GM23338 (cell line): ENCODE results near the gene BPIFA2. TPM values are rescaled to one million over a fixed set of nuclear protein-coding genes. Genes with fewer than 3 reads are reported as not detected.

ENCODE experiments used
- ATAC-seq: fragments of 200-7000 bp; cut with Tn5 transposase; 3 replicates; pipeline ENCODE4 v1.9.1; 2020
- DNase-seq: peaks from one replicate; pipeline ENCODE4 v3.0.0-alpha.2; 2015; ENCODE audit warnings: low spot score
- H2AFZ ChIP-seq: fragments of 200-600 bp; sonication (generic); 2 replicates; pipeline ENCODE4 v1.8.0; 2016; ENCODE audit warnings: antibody characterized with exemption, mild to moderate bottlenecking, moderate library complexity
- H3F3A ChIP-seq: fragments of 200-600 bp; sonication (generic); replicated peaks from 2 replicates; pipeline ENCODE4 v1.8.0; 2017; ENCODE audit warnings: antibody characterized with exemption, mixed run types, low read depth
- H3K27ac ChIP-seq: fragments of 200-600 bp; sonication (generic); 2 replicates; pipeline ENCODE4 v1.6.1; 2016; ENCODE audit warnings: low read depth
- H3K27me3 ChIP-seq: fragments of 200-600 bp; sonication (generic); 2 replicates; pipeline ENCODE4 v1.8.0; 2016; ENCODE audit warnings: mild to moderate bottlenecking, mixed run types, moderate library complexity; ENCODE audit not compliant: insufficient read depth
- H3K36me3 ChIP-seq: fragments of 200-600 bp; sonication (generic); 2 replicates; pipeline ENCODE4 v1.8.0; 2016; ENCODE audit warnings: mild to moderate bottlenecking; ENCODE audit not compliant: insufficient read depth
- H3K4me1 ChIP-seq: fragments of 200-600 bp; sonication (generic); 2 replicates; pipeline ENCODE4 v1.8.0; 2016; ENCODE audit warnings: mild to moderate bottlenecking, moderate library complexity; ENCODE audit not compliant: insufficient read depth
- H3K4me2 ChIP-seq: fragments of 200-600 bp; sonication (generic); 2 replicates; pipeline ENCODE4 v1.7.1; 2017; ENCODE audit warnings: mixed run types
- H3K4me3 ChIP-seq: fragments of 200-600 bp; sonication (generic); 2 replicates; pipeline ENCODE4 v1.6.1; 2016; ENCODE audit warnings: mixed run types
- H3K79me2 ChIP-seq: fragments of 200-600 bp; sonication (generic); replicated peaks from 2 replicates; pipeline ENCODE4 v1.8.0; 2017; ENCODE audit warnings: mild to moderate bottlenecking; ENCODE audit not compliant: insufficient read depth
- H3K9me2 ChIP-seq: fragments of 200-600 bp; sonication (generic); 2 replicates; pipeline ENCODE4 v1.8.0; 2017; ENCODE audit not compliant: insufficient read depth
- H4K20me1 ChIP-seq: fragments of 200-600 bp; sonication (generic); replicated peaks from 2 replicates; pipeline ENCODE4 v1.8.0; 2017; ENCODE audit warnings: mild to moderate bottlenecking; ENCODE audit not compliant: insufficient read depth
- H3K27ac Mint-ChIP-seq: 2 replicates; pipeline ENCODE4 v1.8.0; 2020; ENCODE audit warnings: inconsistent platforms, mild to moderate bottlenecking, moderate library complexity, mixed read lengths
- H3K27me3 Mint-ChIP-seq: 3 replicates; pipeline ENCODE4 v1.8.0; 2022; ENCODE audit warnings: low read depth, mild to moderate bottlenecking, moderate library complexity, mixed read lengths, inconsistent platforms; ENCODE audit not compliant: insufficient read depth, poor library complexity
- H3K36me3 Mint-ChIP-seq: 3 replicates; pipeline ENCODE4 v1.8.0; 2021; ENCODE audit warnings: low read depth, mild to moderate bottlenecking, inconsistent platforms, moderate library complexity, mixed read lengths
- H3K4me1 Mint-ChIP-seq: 3 replicates; pipeline ENCODE4 v1.8.0; 2020; ENCODE audit warnings: mild to moderate bottlenecking, inconsistent platforms, mixed read lengths
- H3K4me3 Mint-ChIP-seq: 3 replicates; pipeline ENCODE4 v1.8.0; 2021; ENCODE audit warnings: moderate library complexity, mild to moderate bottlenecking, inconsistent platforms, mixed read lengths
- H3K9me3 Mint-ChIP-seq: 3 replicates; pipeline ENCODE4 v1.8.0; 2020; ENCODE audit warnings: moderate library complexity, mild to moderate bottlenecking, inconsistent platforms, mixed read lengths
- CTCF ChIP-seq, 2 experiments: fragments of 200-600 bp in 1 of 2; sonication (generic) in 1 of 2; conservative IDR thresholded peaks; 2 replicates each; pipeline versions ENCODE4 v1.5.1 to v1.6.1; 2016 to 2017; ENCODE audit warnings: antibody characterized with exemption in 2 of 2, low read depth in 2 of 2, mild to moderate bottlenecking in 2 of 2, moderate library complexity in 1 of 2
- ETS1 ChIP-seq: IDR thresholded peaks from 2 replicates; pipeline ENCODE4 v1.6.1; 2016; ENCODE audit warnings: antibody characterized with exemption
- EZH2 ChIP-seq: fragments of 200-600 bp; sonication (generic); IDR thresholded peaks from one replicate; pipeline ENCODE4 v1.8.0; 2017; ENCODE audit warnings: antibody characterized with exemption, mild to moderate bottlenecking, low read depth; ENCODE audit not compliant: unreplicated experiment
- JUNB ChIP-seq: IDR thresholded peaks from one replicate; pipeline ENCODE4 v1.6.1; 2016; ENCODE audit warnings: antibody characterized with exemption; ENCODE audit not compliant: unreplicated experiment
- NANOG ChIP-seq: IDR thresholded peaks from 2 replicates; pipeline ENCODE4 v1.6.1; 2016; ENCODE audit warnings: antibody characterized with exemption, borderline replicate concordance
- POLR2AphosphoS5 ChIP-seq: IDR thresholded peaks from 2 replicates; pipeline ENCODE4 v1.6.1; 2016; ENCODE audit warnings: antibody characterized with exemption, low read depth
- REST ChIP-seq: IDR thresholded peaks from one replicate; pipeline ENCODE4 v1.6.1; 2018; ENCODE audit warnings: antibody characterized with exemption; ENCODE audit not compliant: unreplicated experiment
- STAT1 ChIP-seq: IDR thresholded peaks from one replicate; pipeline ENCODE4 v1.6.1; 2016; ENCODE audit warnings: antibody characterized with exemption; ENCODE audit not compliant: unreplicated experiment
- ZNF331 ChIP-seq: fragments of 250-450 bp; sonication (Bioruptor Pico); IDR thresholded peaks from 2 replicates; pipeline ENCODE4 v1.5.0; 2020; ENCODE audit warnings: low read depth, mild to moderate bottlenecking, moderate library complexity
- polyA plus RNA-seq: library from polyadenylated mRNA; unstranded; fragments of >200 nt; fragmentation: Nextera tagmentation; extraction: Ambion mirVana; gene quantifications from 2 replicates; pipeline ENCODE4 v1.2.1, GENCODE V29; 2016
- total RNA-seq: library from RNA; depleted of rRNA; stranded (reverse); fragments of >200 nt; shearing (Covaris generic); gene quantifications from 2 replicates; pipeline ENCODE4 v1.2.3, GENCODE V29; 2014

BPIFA2 gene
- total and polyA plus RNA-seq, 2 experiments from 2014 or later, result not detected

GRCh38 chr20:33158637-33159385 lies 9.1 kb upstream of the BPIFA2 start:
- Histone ChIP-seq H3K79me2 (no peaks in the 10 kb centered on the region), H3K4me2 (no peak overlapping the region), H3K4me3 (no peak overlapping the region), H2AFZ (no peak overlapping the region), H3K36me3 (no peaks in the 10 kb centered on the region), H3K4me1 (no peaks in the 10 kb centered on the region), H4K20me1 (no peaks in the 10 kb centered on the region; the same call in 1 of the 2 replicates), H3K27ac (no peak overlapping the region), H3K27me3 (no peaks in the 10 kb centered on the region), H3F3A (no peaks in the 10 kb centered on the region), H3K9me2 (peaks cover 11% of the 10 kb centered on the region; the same call in 1 of the 2 replicates)
- DNase-seq, result peak; percentile 9
- H3K27me3 Mint-ChIP-seq, result peaks cover 4% of the 10 kb centered on the region
- no peak overlapping the region for H3K27ac Mint-ChIP-seq
- TF ChIP-seq CTCF (conservative IDR thresholded peaks at IDR 0.05; ENCODE audit: low read depth in 2 of 2) (peak; percentile 16 to 44; a peak in 2 of 4 replicates), POLR2AphosphoS5 (no peak)
- H3K4me3 Mint-ChIP-seq, result no peak overlapping the region
- no peaks in the 10 kb centered on the region for H3K4me1 Mint-ChIP-seq
- H3K9me3 Mint-ChIP-seq, result no peaks in the 10 kb centered on the region; the same call in 2 of the 3 replicates
- ATAC-seq, result peak; percentile 51
- no peaks in the 10 kb centered on the region for H3K36me3 Mint-ChIP-seq

GRCh38 chr20:33159713-33160112 lies 8.2 kb upstream of the BPIFA2 start:
- Histone ChIP-seq H2AFZ (no peak overlapping the region), H3K27ac (no peak overlapping the region), H3K36me3 (no peaks in the 10 kb centered on the region), H3K79me2 (no peaks in the 10 kb centered on the region), H4K20me1 (no peaks in the 10 kb centered on the region; the same call in 1 of the 2 replicates), H3K4me3 (no peak overlapping the region), H3K9me2 (peaks cover 11% of the 10 kb centered on the region; the same call in 1 of the 2 replicates), H3K4me1 (no peaks in the 10 kb centered on the region), H3K27me3 (no peaks in the 10 kb centered on the region), H3K4me2 (no peak overlapping the region), H3F3A (no peaks in the 10 kb centered on the region)
- no peak overlapping the region for H3K27ac Mint-ChIP-seq
- TF ChIP-seq JUNB, result no peak
- H3K4me1 Mint-ChIP-seq, result no peaks in the 10 kb centered on the region
- H3K9me3 Mint-ChIP-seq, result no peaks in the 10 kb centered on the region; the same call in 2 of the 3 replicates
- H3K36me3 Mint-ChIP-seq, result no peaks in the 10 kb centered on the region
- H3K27me3 Mint-ChIP-seq, result peaks cover 4% of the 10 kb centered on the region
- ATAC-seq (no peak), DNase-seq (no peak)
- H3K4me3 Mint-ChIP-seq, result no peak overlapping the region

GRCh38 chr20:33160681-33161080 lies 7.3 kb upstream of the BPIFA2 start:
- H3K27ac Mint-ChIP-seq, result no peak overlapping the region
- Histone ChIP-seq H3K27me3 (no peaks in the 10 kb centered on the region), H3K27ac (no peak overlapping the region), H2AFZ (no peak overlapping the region), H3K9me2 (peaks cover 11% of the 10 kb centered on the region; the same call in 1 of the 2 replicates), H3F3A (no peaks in the 10 kb centered on the region), H3K36me3 (no peaks in the 10 kb centered on the region), H3K79me2 (no peaks in the 10 kb centered on the region), H3K4me2 (no peak overlapping the region), H4K20me1 (no peaks in the 10 kb centered on the region; the same call in 1 of the 2 replicates), H3K4me1 (no peaks in the 10 kb centered on the region), H3K4me3 (no peak overlapping the region)
- ATAC-seq (no peak), DNase-seq (no peak)
- H3K4me1 Mint-ChIP-seq, result no peaks in the 10 kb centered on the region
- H3K27me3 Mint-ChIP-seq, result peaks cover 4% of the 10 kb centered on the region
- H3K4me3 Mint-ChIP-seq, result no peak overlapping the region
- H3K36me3 Mint-ChIP-seq, result no peaks in the 10 kb centered on the region
- no peaks in the 10 kb centered on the region; the same call in 2 of the 3 replicates for H3K9me3 Mint-ChIP-seq
- TF ChIP-seq POLR2AphosphoS5 (no peak), STAT1 (no peak), CTCF (conservative IDR thresholded peaks at IDR 0.05; ENCODE audit: low read depth in 2 of 2) (no peak), EZH2 (no peak), NANOG (no peak), ZNF331 (CRISPR knock-in tag) (no peak), ETS1 (no peak), REST (no peak)
